Suprapubic skin (tissue), 3 donors: ENCODE results near the gene BCAS1.

Source experiments
- EP300 ChIP-seq: sonication (generic); formaldehyde crosslinking; IDR thresholded peaks from one replicate; pipeline ENCODE4 v1.6.1; 2017; ENCODE audit warnings: antibody characterized with exemption
- POLR2A ChIP-seq, 2 donors: fragments of 450-650 bp; IDR thresholded peaks; one replicate each; pipeline ENCODE4 v1.6.1; 2017; ENCODE audit warnings: antibody characterized with exemption in 2 of 2, mild to moderate bottlenecking in 2 of 2, moderate library complexity in 2 of 2
- TF ChIP-seq, protein P1 (sequence below), 2 donors: fragments of 200-600 bp in 1 of 2; fragments of 450-650 bp in 1 of 2; sonication (generic) in 1 of 2; IDR thresholded peaks; one replicate each; pipeline ENCODE4 v1.5.1; 2016 to 2019; ENCODE audit warnings: antibody characterized with exemption in 2 of 2, mild to moderate bottlenecking in 1 of 2, moderate library complexity in 1 of 2

DNA sequence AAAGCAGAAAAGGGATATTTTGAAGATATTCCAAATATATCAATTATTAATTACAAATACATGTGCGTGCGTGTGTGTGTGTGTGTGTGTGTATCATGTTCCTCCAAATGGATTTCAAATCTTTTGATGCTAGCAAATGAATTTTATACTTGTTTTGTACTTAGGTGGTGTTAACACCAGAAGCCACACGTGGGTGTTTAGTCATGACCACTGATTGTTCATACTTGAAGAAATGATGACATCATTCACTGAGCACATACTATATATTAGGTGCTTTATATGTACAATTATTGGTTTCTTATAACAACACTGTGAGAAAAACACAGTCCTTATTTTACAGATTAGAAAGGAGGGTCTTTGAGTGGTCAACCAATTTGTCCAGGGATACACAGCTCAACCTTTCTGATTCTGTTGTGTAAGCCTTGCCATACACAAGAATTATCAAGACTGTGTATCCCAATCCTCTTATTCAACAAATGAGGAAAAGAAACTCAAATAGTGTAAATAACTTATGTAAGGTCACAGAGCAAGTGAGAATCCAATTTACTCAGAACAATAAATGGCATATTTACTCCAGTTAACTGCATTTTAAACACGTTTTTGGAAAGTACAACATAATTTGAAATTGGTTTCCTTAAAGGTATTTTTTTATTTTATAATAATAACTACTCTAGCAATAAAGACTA, 88.5 kb downstream of the BCAS1 start:
- TF ChIP-seq EP300, result no peak
- TF ChIP-seq, protein P1, sequence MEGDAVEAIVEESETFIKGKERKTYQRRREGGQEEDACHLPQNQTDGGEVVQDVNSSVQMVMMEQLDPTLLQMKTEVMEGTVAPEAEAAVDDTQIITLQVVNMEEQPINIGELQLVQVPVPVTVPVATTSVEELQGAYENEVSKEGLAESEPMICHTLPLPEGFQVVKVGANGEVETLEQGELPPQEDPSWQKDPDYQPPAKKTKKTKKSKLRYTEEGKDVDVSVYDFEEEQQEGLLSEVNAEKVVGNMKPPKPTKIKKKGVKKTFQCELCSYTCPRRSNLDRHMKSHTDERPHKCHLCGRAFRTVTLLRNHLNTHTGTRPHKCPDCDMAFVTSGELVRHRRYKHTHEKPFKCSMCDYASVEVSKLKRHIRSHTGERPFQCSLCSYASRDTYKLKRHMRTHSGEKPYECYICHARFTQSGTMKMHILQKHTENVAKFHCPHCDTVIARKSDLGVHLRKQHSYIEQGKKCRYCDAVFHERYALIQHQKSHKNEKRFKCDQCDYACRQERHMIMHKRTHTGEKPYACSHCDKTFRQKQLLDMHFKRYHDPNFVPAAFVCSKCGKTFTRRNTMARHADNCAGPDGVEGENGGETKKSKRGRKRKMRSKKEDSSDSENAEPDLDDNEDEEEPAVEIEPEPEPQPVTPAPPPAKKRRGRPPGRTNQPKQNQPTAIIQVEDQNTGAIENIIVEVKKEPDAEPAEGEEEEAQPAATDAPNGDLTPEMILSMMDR (IDR thresholded peaks at IDR 0.05), result no peak
- TF ChIP-seq POLR2A (IDR thresholded peaks at IDR 0.05), result no peak
